IMR-90 (cell line): Measurements from ENCODE around the gene PAPSS1.

Source experiments
- BHLHE40 ChIP-seq: fragments of 150-350 bp; IDR thresholded peaks from 2 replicates; pipeline ENCODE4 v1.6.1; 2016; ENCODE audit warnings: mild to moderate bottlenecking, low read depth, low read length
- FOS ChIP-seq: fragments of 150-350 bp; IDR thresholded peaks from 2 replicates; pipeline ENCODE4 v1.6.1; 2016; ENCODE audit warnings: low read depth, low read length
- MAFK ChIP-seq: IDR thresholded peaks from 2 replicates; pipeline ENCODE4 v1.6.1; 2012; ENCODE audit warnings: low read depth, low read length, improper control_type of control experiment
- MXI1 ChIP-seq: IDR thresholded peaks from 2 replicates; pipeline ENCODE4 v1.6.1; 2012; ENCODE audit warnings: low read depth, mild to moderate bottlenecking, low read length, moderate library complexity, borderline replicate concordance
- POLR2A ChIP-seq: IDR thresholded peaks from 2 replicates; pipeline ENCODE4 v1.6.1; 2012; ENCODE audit warnings: mild to moderate bottlenecking, low read depth, low read length
- RAD21 ChIP-seq: IDR thresholded peaks from 2 replicates; pipeline ENCODE4 v1.6.1; 2012; ENCODE audit warnings: low read length, improper control_type of control experiment
- RCOR1 ChIP-seq: IDR thresholded peaks from 2 replicates; pipeline ENCODE4 v1.6.1; 2012; ENCODE audit warnings: mild to moderate bottlenecking, low read length, improper control_type of control experiment; ENCODE audit not compliant: insufficient replicate concordance
- TF ChIP-seq, protein P1 (sequence below): conservative IDR thresholded peaks from 2 replicates; pipeline ENCODE4 v1.5.1; 2012; ENCODE audit warnings: mild to moderate bottlenecking, low read depth, low read length, improper control_type of control experiment
- TF ChIP-seq, protein P2 (sequence below): fragments of 150-350 bp; IDR thresholded peaks from 2 replicates; pipeline ENCODE4 v1.6.1; 2017; ENCODE audit warnings: mild to moderate bottlenecking, antibody characterized with exemption, low read length, low read depth

DNA sequence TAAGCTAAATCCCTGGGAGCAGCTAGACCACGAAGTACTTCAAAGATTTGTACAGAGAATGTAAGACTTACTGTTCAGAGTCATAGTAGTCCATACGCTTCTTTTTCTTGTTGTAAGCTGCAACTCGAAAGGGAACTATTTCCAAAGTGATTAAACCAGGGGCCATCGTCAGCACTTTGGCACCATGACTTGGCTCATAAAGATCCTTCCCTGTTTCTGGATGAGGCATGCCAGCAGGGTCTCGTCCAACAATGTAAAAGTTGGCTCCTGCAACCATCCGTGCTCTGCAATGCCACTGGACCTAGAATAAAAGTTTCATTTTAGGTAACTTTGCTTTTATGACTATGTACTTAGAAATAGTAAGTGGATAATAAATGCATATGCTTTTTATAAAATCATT is 88.5 kb downstream of the PAPSS1 start:
- no peak for TF ChIP-seq BHLHE40
- TF ChIP-seq MXI1: no peak
- no peak for TF ChIP-seq POLR2A
- TF ChIP-seq, protein P1, sequence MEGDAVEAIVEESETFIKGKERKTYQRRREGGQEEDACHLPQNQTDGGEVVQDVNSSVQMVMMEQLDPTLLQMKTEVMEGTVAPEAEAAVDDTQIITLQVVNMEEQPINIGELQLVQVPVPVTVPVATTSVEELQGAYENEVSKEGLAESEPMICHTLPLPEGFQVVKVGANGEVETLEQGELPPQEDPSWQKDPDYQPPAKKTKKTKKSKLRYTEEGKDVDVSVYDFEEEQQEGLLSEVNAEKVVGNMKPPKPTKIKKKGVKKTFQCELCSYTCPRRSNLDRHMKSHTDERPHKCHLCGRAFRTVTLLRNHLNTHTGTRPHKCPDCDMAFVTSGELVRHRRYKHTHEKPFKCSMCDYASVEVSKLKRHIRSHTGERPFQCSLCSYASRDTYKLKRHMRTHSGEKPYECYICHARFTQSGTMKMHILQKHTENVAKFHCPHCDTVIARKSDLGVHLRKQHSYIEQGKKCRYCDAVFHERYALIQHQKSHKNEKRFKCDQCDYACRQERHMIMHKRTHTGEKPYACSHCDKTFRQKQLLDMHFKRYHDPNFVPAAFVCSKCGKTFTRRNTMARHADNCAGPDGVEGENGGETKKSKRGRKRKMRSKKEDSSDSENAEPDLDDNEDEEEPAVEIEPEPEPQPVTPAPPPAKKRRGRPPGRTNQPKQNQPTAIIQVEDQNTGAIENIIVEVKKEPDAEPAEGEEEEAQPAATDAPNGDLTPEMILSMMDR: no peak
- TF ChIP-seq RCOR1: no peak
- TF ChIP-seq RAD21: no peak
- TF ChIP-seq FOS: no peak
- TF ChIP-seq MAFK: no peak
- TF ChIP-seq, protein P2, sequence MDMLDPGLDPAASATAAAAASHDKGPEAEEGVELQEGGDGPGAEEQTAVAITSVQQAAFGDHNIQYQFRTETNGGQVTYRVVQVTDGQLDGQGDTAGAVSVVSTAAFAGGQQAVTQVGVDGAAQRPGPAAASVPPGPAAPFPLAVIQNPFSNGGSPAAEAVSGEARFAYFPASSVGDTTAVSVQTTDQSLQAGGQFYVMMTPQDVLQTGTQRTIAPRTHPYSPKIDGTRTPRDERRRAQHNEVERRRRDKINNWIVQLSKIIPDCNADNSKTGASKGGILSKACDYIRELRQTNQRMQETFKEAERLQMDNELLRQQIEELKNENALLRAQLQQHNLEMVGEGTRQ: no peak
